Activated CD4-positive, alpha-beta T cell treated with anti-CD3 and anti-CD28 coated beads for 36 hours (primary cell): ENCODE measurements around the gene ODAD4. TPM values are rescaled to one million over a fixed set of nuclear protein-coding genes. Genes with fewer than 3 reads are reported as not detected.

Experiments
- ATAC-seq: fragments of 200-7000 bp; cut with Tn5 transposase; one replicate; pipeline ENCODE4 v1.10.0; 2021; ENCODE audit warnings: mild to moderate bottlenecking, moderate library complexity
- CTCF ChIA-PET: fragments of 350-600 bp; sonication (Branson Sonifier 250); formaldehyde crosslinking; loops from one replicate; lab custom pipeline; 2021; ENCODE audit warnings: antibody characterized with exemption; lab: Charles Lee
- POLR2A ChIA-PET: fragments of 350-600 bp; sonication (Branson Sonifier 250); formaldehyde crosslinking; loops from one replicate; lab custom pipeline; 2021; ENCODE audit warnings: antibody characterized with exemption, inconsistent platforms; lab: Charles Lee
- DNase-seq: peaks from one replicate; pipeline ENCODE4 v3.0.0-alpha.2; 2020
- H3K27ac Mint-ChIP-seq: one replicate; pipeline ENCODE4 v1.8.0; 2021; ENCODE audit warnings: mixed read lengths
- H3K27me3 Mint-ChIP-seq: one replicate; pipeline ENCODE4 v1.8.0; 2021; ENCODE audit warnings: mixed read lengths
- H3K36me3 Mint-ChIP-seq: one replicate; pipeline ENCODE4 v1.8.0; 2021; ENCODE audit warnings: low read depth, mixed read lengths
- H3K4me1 Mint-ChIP-seq: one replicate; pipeline ENCODE4 v1.8.0; 2021; ENCODE audit warnings: mixed read lengths
- H3K4me3 Mint-ChIP-seq: one replicate; pipeline ENCODE4 v1.8.0; 2021; ENCODE audit warnings: mild to moderate bottlenecking, moderate library complexity, mixed read lengths
- H3K9me3 Mint-ChIP-seq: one replicate; pipeline ENCODE4 v1.8.0; 2021; ENCODE audit warnings: low read depth, mixed read lengths
- intact Hi-C, 2 experiments: fragments of 100-400 bp; cut with DNase I in 1 of 2; cut with micrococcal nuclease in 1 of 2; formaldehyde crosslinking; loops; one replicate each; pipeline versions ENCODE4 v1.14.2 to v1.15.1; 2022 to 2024; cut with DNase I, micrococcal nuclease
- total RNA-seq, 2 experiments: library from RNA; stranded (reverse); gene quantifications; one replicate each; pipeline ENCODE4 v1.2.3, GENCODE V29; 2021

The ODAD4 gene
- total RNA-seq, 2 experiments from 2014 or later = 0.81 to 1.1 TPM

DNA sequence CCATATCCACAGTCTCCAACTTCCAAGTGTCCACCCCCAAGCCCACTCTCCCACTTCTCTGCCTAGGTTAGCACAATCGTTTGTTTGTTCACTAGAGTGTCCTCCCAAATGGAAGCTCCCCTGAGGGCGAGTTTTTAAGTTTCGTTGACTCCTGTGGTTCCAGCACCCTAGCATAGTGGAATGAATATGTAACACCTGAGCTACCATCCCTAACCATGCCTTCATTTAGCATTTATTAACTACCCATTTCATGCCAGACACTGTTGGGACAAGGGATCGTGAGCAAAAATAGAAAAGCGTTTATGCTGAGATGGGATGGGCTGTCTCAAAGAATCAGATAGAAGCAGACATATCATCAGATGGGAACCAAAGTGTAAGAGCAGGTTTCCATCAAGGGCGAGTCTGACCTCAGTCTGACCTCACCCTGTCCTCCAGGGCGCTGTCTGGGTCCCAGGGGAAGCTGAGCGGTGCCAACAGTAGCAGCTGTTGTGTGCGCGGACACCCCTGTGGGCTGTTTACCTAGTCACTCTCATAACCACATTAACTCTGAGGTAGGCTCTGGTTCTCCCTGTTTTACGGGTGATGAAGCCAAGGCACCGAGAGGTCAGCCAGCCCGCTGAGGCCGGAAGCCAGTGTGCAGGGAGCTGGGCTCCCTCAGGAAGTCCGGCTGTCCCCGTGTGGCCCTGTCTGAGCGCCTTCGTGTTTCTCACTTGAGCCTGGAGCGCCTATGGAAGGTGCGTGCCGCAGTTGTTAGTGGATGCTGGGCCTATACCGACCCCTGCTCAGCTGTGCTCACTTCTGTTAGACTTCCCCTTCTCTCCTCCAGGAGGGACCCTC is 42.4 kb downstream of the ODAD4 start:
- no peak for ATAC-seq
- no peak for DNase-seq
- intact Hi-C loops = no loop called here
- POLR2A ChIA-PET = interaction anchor here (0.9 to 1.5 kb wide), 2 partner anchors 15 to 42 kb away, joined by 3 to 4 read pairs; partner anchors contain the start of gene ODAD4
- peaks cover 19% of the 10 kb centered on the region for H3K4me1 Mint-ChIP-seq
- H3K36me3 Mint-ChIP-seq = peaks cover 53% of the 10 kb centered on the region
- H3K27me3 Mint-ChIP-seq = no peaks in the 10 kb centered on the region
- H3K27ac Mint-ChIP-seq = no peak overlapping the region
- no peak overlapping the region for H3K4me3 Mint-ChIP-seq
- CTCF ChIA-PET = interaction anchor here (0.6 to 1.5 kb wide), 4 partner anchors 7 to 205 kb away, joined by 3 to 4 read pairs (median 4); no protein-coding TSS in a partner anchor
- H3K9me3 Mint-ChIP-seq = no peaks in the 10 kb centered on the region

DNA sequence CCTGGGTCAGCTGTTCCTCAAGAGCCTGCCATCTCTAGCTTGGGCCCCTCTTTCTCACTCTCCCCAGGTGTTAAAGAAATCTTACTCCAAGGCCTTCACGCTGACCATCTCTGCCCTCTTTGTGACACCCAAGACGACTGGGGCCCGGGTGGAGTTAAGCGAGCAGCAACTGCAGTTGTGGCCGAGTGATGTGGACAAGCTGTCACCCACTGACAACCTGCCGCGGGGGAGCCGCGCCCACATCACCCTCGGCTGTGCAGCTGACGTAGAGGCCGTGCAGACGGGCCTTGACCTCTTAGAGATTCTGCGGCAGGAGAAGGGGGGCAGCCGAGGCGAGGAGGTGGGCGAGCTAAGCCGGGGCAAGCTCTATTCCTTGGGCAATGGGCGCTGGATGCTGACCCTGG is 43.0 kb downstream of the ODAD4 start:
- ChIA-PET POLR2A (interaction anchor here (1.5 kb wide), 1 partner anchor 14 kb away, joined by 4 read pairs; no protein-coding TSS in a partner anchor), CTCF (no interaction called here)
- intact Hi-C loops = no loop called here
- H3K27me3 Mint-ChIP-seq = no peaks in the 10 kb centered on the region
- H3K36me3 Mint-ChIP-seq = peaks cover 49% of the 10 kb centered on the region
- H3K9me3 Mint-ChIP-seq = no peaks in the 10 kb centered on the region
- ATAC-seq (no peak), DNase-seq (no peak)
- no peak overlapping the region for H3K27ac Mint-ChIP-seq
- H3K4me3 Mint-ChIP-seq = no peak overlapping the region
- H3K4me1 Mint-ChIP-seq = peaks cover 14% of the 10 kb centered on the region

DNA sequence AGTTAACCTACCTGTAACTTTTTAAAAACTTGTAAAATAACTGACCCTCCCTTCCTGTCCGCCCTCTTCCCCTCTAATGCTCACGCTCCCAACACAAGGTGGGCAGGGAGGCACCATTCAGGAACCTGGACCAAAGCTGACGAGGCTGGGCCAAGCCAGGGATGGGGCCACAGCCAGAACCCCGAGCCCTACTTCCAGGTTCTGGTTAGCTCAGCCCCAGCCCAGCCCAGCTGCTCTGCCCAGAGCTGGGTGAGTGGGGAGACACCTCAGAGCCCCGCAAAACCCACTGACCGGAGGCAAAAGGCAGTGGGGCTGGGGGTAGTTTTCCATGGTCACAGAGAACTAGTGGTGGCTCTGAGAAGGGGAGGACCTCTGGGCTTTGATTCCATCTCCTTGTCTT is 43.6 kb downstream of the ODAD4 start:
- CTCF ChIA-PET = no interaction called here
- H3K36me3 Mint-ChIP-seq = peaks cover 48% of the 10 kb centered on the region
- H3K4me1 Mint-ChIP-seq = peaks cover 12% of the 10 kb centered on the region
- H3K27ac Mint-ChIP-seq = no peak overlapping the region
- DNase-seq (no peak), ATAC-seq (no peak)
- POLR2A ChIA-PET = no interaction called here
- intact Hi-C loops = no loop called here
- H3K4me3 Mint-ChIP-seq = no peak overlapping the region
- no peaks in the 10 kb centered on the region for H3K9me3 Mint-ChIP-seq
- H3K27me3 Mint-ChIP-seq = no peaks in the 10 kb centered on the region

DNA sequence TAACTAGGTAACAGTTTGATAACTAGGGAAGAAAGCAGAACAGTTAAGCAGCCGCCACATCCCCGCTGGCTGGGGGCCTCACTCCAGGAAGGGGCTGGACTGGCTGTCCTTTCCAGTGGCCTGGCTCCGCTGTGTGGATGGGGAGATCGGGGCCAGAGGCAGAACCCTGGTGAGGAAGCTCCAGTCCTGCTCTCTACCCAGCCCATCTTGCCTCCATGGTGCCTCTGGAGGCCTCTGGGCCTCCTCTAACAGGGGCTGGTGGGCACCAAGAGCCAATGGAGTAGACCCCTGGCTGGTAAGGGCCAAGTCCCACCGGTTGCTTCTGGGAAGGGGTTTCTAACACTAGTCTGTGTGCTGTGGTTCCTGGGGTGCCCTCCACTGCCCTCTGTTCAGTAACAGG is 44.2 kb downstream of the ODAD4 start:
- POLR2A ChIA-PET = interaction anchor here (0.6 kb wide), 1 partner anchor 75 kb away, joined by 4 read pairs; no protein-coding TSS in a partner anchor
- CTCF ChIA-PET = no interaction called here
- intact Hi-C loops = no loop called here
- Mint-ChIP-seq H3K36me3 (peaks cover 41% of the 10 kb centered on the region), H3K9me3 (no peaks in the 10 kb centered on the region), H3K4me1 (peaks cover 9% of the 10 kb centered on the region), H3K27me3 (no peaks in the 10 kb centered on the region), H3K4me3 (no peak overlapping the region), H3K27ac (no peak overlapping the region)
- DNase-seq = no peak
- no peak for ATAC-seq

- H3K9me3 Mint-ChIP-seq = no peaks in the 10 kb centered on the region
- CTCF ChIA-PET = interaction anchor here (0.5 to 1.2 kb wide), 4 partner anchors 17 to 692 kb away, joined by 3 to 4 read pairs (median 3); no protein-coding TSS in a partner anchor
These were observed 45.0 kb downstream of the ODAD4 start for GRCh38 chr17:41975099-41976083.

GRCh38 chr17:41976142-41976768 is 45.8 kb downstream of the ODAD4 start:
- Mint-ChIP-seq H3K27me3 (no peaks in the 10 kb centered on the region), H3K36me3 (peaks cover 44% of the 10 kb centered on the region), H3K9me3 (no peaks in the 10 kb centered on the region), H3K4me1 (peaks cover 3% of the 10 kb centered on the region), H3K4me3 (no peak overlapping the region), H3K27ac (peak overlapping the region; percentile 14)
- ChIA-PET CTCF (interaction anchor here (0.5 to 1.2 kb wide), 9 partner anchors 9 to 692 kb away, joined by 3 to 5 read pairs (median 3); partner anchors contain the start of gene NKIRAS2), POLR2A (no interaction called here)
- no peak for DNase-seq
- peak; percentile 33 for ATAC-seq
- intact Hi-C loops = no loop called here

More at GRCh38 chr17:41975099-41976083, 45.0 kb downstream of the ODAD4 start:
- intact Hi-C loops = no loop called here
- Mint-ChIP-seq H3K27ac (peak overlapping the region; percentile 14), H3K4me3 (no peak overlapping the region), H3K27me3 (no peaks in the 10 kb centered on the region), H3K4me1 (peaks cover 7% of the 10 kb centered on the region), H3K36me3 (peaks cover 41% of the 10 kb centered on the region)
- POLR2A ChIA-PET = interaction anchor here (0.6 kb wide), 1 partner anchor 76 kb away, joined by 4 read pairs; no protein-coding TSS in a partner anchor
- no peak for ATAC-seq
- DNase-seq = no peak

GRCh38 chr17:41977991-41978390 is 47.6 kb downstream of the ODAD4 start:
- H3K36me3 Mint-ChIP-seq = peaks cover 51% of the 10 kb centered on the region
- H3K4me1 Mint-ChIP-seq = no peaks in the 10 kb centered on the region
- intact Hi-C loops = no loop called here
- no peaks in the 10 kb centered on the region for H3K27me3 Mint-ChIP-seq
- no peaks in the 10 kb centered on the region for H3K9me3 Mint-ChIP-seq
- H3K4me3 Mint-ChIP-seq = no peak overlapping the region
- DNase-seq (no peak), ATAC-seq (no peak)
- H3K27ac Mint-ChIP-seq = peak overlapping the region; percentile 37
- CTCF ChIA-PET = no interaction called here
- POLR2A ChIA-PET = interaction anchor here (1.3 kb wide), 1 partner anchor 11 kb away, joined by 5 read pairs; the partner anchor contains the start of gene CNP

GRCh38 chr17:41982026-41982760 is 51.8 kb downstream of the ODAD4 start:
- H3K27ac Mint-ChIP-seq = no peak overlapping the region
- peaks cover 56% of the 10 kb centered on the region for H3K36me3 Mint-ChIP-seq
- ATAC-seq (no peak), DNase-seq (no peak)
- H3K4me3 Mint-ChIP-seq = no peak overlapping the region
- intact Hi-C loops = no loop called here
- H3K27me3 Mint-ChIP-seq = no peaks in the 10 kb centered on the region
- POLR2A ChIA-PET = interaction anchor here (0.6 kb wide), 3 partner anchors 45 to 66 kb away, joined by 3 to 4 read pairs (median 3); no protein-coding TSS in a partner anchor
- H3K9me3 Mint-ChIP-seq = no peaks in the 10 kb centered on the region
- peaks cover 3% of the 10 kb centered on the region for H3K4me1 Mint-ChIP-seq
- CTCF ChIA-PET = interaction anchor here (0.5 to 1.1 kb wide), 3 partner anchors 16 to 48 kb away, joined by 3 read pairs; partner anchors contain the start of gene CNP

DNA sequence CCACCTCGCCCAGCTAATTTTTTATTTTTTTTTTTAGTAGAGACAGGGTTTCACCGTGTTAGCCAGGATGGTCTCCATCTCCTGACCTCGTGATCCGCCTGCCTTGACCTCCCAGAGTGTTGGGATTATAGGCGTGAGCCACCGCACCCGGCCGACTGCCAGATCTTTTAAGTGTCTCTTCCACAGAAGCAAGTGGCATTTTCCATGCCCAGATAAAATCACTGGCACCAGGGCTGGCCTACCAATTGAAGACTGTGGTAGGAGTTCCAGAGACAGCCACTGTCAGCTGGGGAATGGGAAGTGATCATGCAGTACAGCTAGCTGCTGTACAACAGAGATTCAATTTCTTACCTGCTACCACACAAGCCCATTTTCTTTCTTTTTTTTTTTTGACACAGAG is 54.0 kb downstream of the ODAD4 start:
- H3K27me3 Mint-ChIP-seq = no peaks in the 10 kb centered on the region
- H3K27ac Mint-ChIP-seq = no peak overlapping the region
- H3K4me1 Mint-ChIP-seq = peaks cover 17% of the 10 kb centered on the region
- H3K9me3 Mint-ChIP-seq = no peaks in the 10 kb centered on the region
- ATAC-seq (no peak), DNase-seq (no peak)
- POLR2A ChIA-PET = no interaction called here
- no peak overlapping the region for H3K4me3 Mint-ChIP-seq
- intact Hi-C loops = no loop called here
- H3K36me3 Mint-ChIP-seq = peaks cover 67% of the 10 kb centered on the region
- CTCF ChIA-PET = interaction anchor here (0.6 to 1.4 kb wide), 4 partner anchors 14 to 45 kb away, joined by 3 to 5 read pairs (median 4); partner anchors contain the start of gene NKIRAS2

DNA sequence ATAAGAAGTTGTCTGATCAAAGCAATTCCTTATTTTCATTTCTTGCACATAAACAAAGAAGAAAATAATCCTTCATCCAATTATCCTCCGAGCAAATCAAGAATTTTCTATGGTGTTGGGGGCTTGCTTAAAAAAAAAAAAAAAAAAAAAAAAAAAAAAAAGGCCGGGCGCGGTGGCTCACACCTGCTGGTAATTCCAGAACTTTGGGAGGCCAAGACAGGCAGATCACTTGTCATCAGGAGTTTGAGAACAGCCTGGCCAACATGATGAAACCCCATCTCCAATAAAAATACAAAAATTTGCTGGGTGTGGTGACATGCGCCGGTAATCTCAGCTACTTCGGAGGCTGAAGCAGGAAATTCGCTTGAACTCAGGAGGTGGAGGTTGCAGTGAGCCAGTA is 55.5 kb downstream of the ODAD4 start:
- Mint-ChIP-seq H3K27me3 (no peaks in the 10 kb centered on the region), H3K36me3 (peaks cover 71% of the 10 kb centered on the region), H3K9me3 (no peaks in the 10 kb centered on the region), H3K4me3 (no peak overlapping the region), H3K27ac (no peak overlapping the region), H3K4me1 (peaks cover 17% of the 10 kb centered on the region)
- POLR2A ChIA-PET = no interaction called here
- CTCF ChIA-PET = interaction anchor here (0.6 to 0.8 kb wide), 2 partner anchors 10 to 338 kb away, joined by 3 to 5 read pairs; no protein-coding TSS in a partner anchor
- intact Hi-C loops = no loop called here
- ATAC-seq (no peak), DNase-seq (no peak)
